ENCODE data around the gene ANXA4.
"Not testable (repeated sequence)": the region's sequence is repeated elsewhere in the genome, so short reads cannot be mapped to it uniquely, and the experiment has no call there.

Gene ANXA4

DNA sequence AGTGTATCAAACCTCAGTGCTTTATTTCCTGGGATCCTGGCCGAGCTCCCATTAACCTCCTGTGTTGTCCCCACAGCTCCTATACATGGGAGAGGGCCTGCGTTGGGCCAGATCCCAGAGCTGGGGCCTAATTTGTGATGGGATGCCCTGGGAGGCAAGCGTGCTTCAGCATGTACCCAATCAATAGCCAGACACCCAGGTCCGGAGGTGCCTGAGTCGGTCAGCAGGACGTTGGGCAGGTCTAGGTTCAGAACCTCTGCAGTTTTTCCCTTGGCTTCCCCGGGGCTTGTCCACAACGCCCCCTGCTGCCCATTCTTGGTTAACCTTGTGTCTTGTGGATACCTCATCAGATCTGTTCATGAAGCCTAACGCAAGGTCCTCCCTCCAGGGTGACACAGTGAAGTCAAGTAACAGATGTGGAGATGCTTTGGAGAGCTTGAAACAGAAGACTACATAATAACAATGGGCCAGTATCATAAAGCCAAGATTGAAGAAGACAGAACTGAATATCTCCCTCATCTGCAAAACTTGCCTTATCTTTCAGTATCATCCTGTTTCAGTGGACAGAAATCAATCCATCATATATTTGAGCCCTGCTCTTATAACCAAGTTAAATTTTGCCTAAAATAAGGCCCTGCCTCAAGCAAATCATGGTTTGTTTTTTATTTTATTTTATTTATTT, 27.3 kb upstream of the ANXA4 start:
- H3K36me3 ChIP-seq (ENCODE audit: low read depth); H3K4me1 ChIP-seq (ENCODE audit: insufficient read depth, poor library complexity, severe bottlenecking); H3K27ac ChIP-seq (ENCODE audit: poor library complexity, severe bottlenecking); H3K27me3 ChIP-seq (ENCODE audit: insufficient read depth, poor library complexity, severe bottlenecking); H3K9me3 ChIP-seq (ENCODE audit: severe bottlenecking); H3K4me3 ChIP-seq (ENCODE audit: severe bottlenecking): not testable (repeated sequence)
- peak; percentile 82 for TF ChIP-seq CTCF (IDR thresholded peaks at IDR 0.05; ENCODE audit: poor library complexity, severe bottlenecking)
- peak; percentile 91 for ATAC-seq (ENCODE audit: low read depth)
- peak; percentile 63 for DNase-seq (ENCODE audit: low spot score)

- no peak for DNase-seq (ENCODE audit: low spot score)
- H3K27me3 ChIP-seq (ENCODE audit: insufficient read depth, poor library complexity, severe bottlenecking), result no peaks in the 10 kb centered on the region
- no peak for TF ChIP-seq CTCF (IDR thresholded peaks at IDR 0.05; ENCODE audit: poor library complexity, severe bottlenecking)
- H3K4me1 ChIP-seq (ENCODE audit: insufficient read depth, poor library complexity, severe bottlenecking), result peaks cover 9% of the 10 kb centered on the region
- no peak overlapping the region for H3K4me3 ChIP-seq (ENCODE audit: severe bottlenecking)
- no peak for ATAC-seq (ENCODE audit: low read depth)
- no peak overlapping the region for H3K27ac ChIP-seq (ENCODE audit: poor library complexity, severe bottlenecking)
- H3K36me3 ChIP-seq (ENCODE audit: low read depth), result no peaks in the 10 kb centered on the region
- H3K9me3 ChIP-seq (ENCODE audit: severe bottlenecking), result no peaks in the 10 kb centered on the region
Observed at GRCh38 chr2:69715964-69716363, 26.0 kb upstream of the ANXA4 start.

DNA sequence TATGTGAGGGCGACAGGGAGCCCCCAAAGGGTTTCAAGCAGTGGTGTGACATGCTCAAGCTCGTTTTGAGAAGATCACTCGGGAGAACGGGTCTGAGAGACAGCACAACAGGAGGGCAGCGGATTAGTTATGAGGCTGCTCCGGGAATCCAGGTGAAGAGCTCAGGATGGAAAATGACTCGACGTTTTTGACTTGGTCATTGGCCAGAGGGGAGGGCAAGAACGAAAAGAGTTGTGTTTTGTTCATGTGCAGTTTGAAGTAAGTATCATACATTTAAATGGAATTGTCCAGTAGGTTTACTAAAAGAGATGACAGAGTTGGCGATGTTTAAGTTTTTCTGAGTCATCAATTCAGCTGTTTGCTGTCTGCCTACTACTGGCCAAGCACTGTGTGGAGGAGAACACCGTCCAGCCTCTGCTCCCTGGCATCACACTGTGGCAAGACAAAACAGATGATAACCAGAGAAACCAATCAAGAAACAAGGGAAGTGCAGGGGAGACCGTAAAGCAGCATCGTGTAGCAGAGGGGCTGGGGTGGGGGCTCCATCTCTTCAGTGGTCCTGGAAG, 25.3 kb upstream of the ANXA4 start:
- TF ChIP-seq CTCF (IDR thresholded peaks at IDR 0.05; ENCODE audit: poor library complexity, severe bottlenecking), result no peak
- no peak for DNase-seq (ENCODE audit: low spot score)
- no peak for ATAC-seq (ENCODE audit: low read depth)
- H3K4me1 ChIP-seq (ENCODE audit: insufficient read depth, poor library complexity, severe bottlenecking), result peaks cover 9% of the 10 kb centered on the region
- H3K27me3 ChIP-seq (ENCODE audit: insufficient read depth, poor library complexity, severe bottlenecking), result no peaks in the 10 kb centered on the region
- no peaks in the 10 kb centered on the region for H3K36me3 ChIP-seq (ENCODE audit: low read depth)
- no peak overlapping the region for H3K27ac ChIP-seq (ENCODE audit: poor library complexity, severe bottlenecking)
- no peaks in the 10 kb centered on the region for H3K9me3 ChIP-seq (ENCODE audit: severe bottlenecking)
- no peak overlapping the region for H3K4me3 ChIP-seq (ENCODE audit: severe bottlenecking)

DNA sequence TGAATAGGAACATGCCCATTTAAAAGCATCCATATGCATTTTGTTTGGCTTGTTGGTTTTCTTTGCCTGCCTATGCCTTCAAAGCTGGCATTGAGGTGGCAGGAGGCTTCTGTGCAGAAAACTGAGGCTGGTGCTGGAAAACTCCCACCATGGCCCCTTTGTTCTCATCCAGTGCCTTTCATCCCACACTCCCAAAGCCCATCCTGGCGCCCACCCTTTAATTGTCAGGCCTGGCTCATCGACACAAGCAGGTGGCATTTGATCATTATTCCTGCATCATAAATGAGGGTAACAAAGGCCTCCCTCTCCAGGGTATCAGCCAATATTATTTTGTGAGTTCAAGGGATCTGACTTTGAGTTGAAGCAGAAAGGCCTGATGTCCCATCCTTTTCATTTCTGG, 24.7 kb upstream of the ANXA4 start:
- H3K27me3 ChIP-seq (ENCODE audit: insufficient read depth, poor library complexity, severe bottlenecking), result no peaks in the 10 kb centered on the region
- H3K4me1 ChIP-seq (ENCODE audit: insufficient read depth, poor library complexity, severe bottlenecking), result peaks cover 9% of the 10 kb centered on the region
- H3K27ac ChIP-seq (ENCODE audit: poor library complexity, severe bottlenecking), result no peak overlapping the region
- ATAC-seq (ENCODE audit: low read depth) (no peak), DNase-seq (ENCODE audit: low spot score) (no peak)
- TF ChIP-seq CTCF (IDR thresholded peaks at IDR 0.05; ENCODE audit: poor library complexity, severe bottlenecking), result no peak
- no peak overlapping the region for H3K4me3 ChIP-seq (ENCODE audit: severe bottlenecking)
- no peaks in the 10 kb centered on the region for H3K9me3 ChIP-seq (ENCODE audit: severe bottlenecking)
- H3K36me3 ChIP-seq (ENCODE audit: low read depth), result no peaks in the 10 kb centered on the region

DNA sequence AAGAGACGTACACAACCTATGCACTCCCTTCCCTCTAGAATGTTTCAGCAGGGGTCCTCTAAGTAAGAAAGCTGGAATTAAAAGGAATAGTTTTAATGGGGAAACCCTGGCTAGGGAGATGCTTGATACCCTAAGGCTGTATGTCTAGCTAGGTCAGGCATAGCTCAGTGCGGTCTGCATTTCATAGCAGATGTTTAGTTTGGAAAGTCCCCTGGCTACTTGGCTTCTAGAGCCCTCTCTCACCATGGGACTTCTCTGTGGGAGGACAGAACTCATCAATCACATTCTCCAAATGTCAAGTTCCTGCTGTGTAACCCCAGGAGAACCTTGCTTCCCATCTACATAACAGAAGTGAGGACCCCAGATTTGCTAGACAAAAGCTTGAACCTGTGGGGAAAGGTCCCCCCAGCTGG, 24.1 kb upstream of the ANXA4 start:
- ATAC-seq (ENCODE audit: low read depth) (no peak), DNase-seq (ENCODE audit: low spot score) (no peak)
- H3K27ac ChIP-seq (ENCODE audit: poor library complexity, severe bottlenecking), result no peak overlapping the region
- H3K9me3 ChIP-seq (ENCODE audit: severe bottlenecking), result no peaks in the 10 kb centered on the region
- no peaks in the 10 kb centered on the region for H3K27me3 ChIP-seq (ENCODE audit: insufficient read depth, poor library complexity, severe bottlenecking)
- H3K4me1 ChIP-seq (ENCODE audit: insufficient read depth, poor library complexity, severe bottlenecking), result peaks cover 9% of the 10 kb centered on the region
- no peak overlapping the region for H3K4me3 ChIP-seq (ENCODE audit: severe bottlenecking)
- TF ChIP-seq CTCF (IDR thresholded peaks at IDR 0.05; ENCODE audit: poor library complexity, severe bottlenecking), result no peak
- H3K36me3 ChIP-seq (ENCODE audit: low read depth), result no peaks in the 10 kb centered on the region
